Smooth muscle cell (in vitro differentiated cells): ENCODE data around the gene MCM3. TPM values are rescaled to one million over a fixed set of nuclear protein-coding genes. Genes with fewer than 3 reads are reported as not detected.
A peak's percentile ranks its signal among the peaks of the same experiment; 100 is the strongest.

ENCODE experiments used
- DNase-seq: peaks from one replicate; lab custom pipeline; 2025; ENCODE audit not compliant: unreplicated experiment; lab: John Stamatoyannopoulos, UW
- H2AFZ ChIP-seq: fragments of 200-600 bp; sonication (generic); 2 replicates; pipeline ENCODE4 v1.6.0; 2016; ENCODE audit warnings: antibody characterized with exemption, low read depth, mild to moderate bottlenecking
- H3F3A ChIP-seq: fragments of 200-600 bp; sonication (generic); 2 replicates; pipeline ENCODE4 v1.6.0; 2017; ENCODE audit warnings: antibody characterized with exemption, low read depth
- H3K27ac ChIP-seq: fragments of 200-600 bp; sonication (generic); 2 replicates; pipeline ENCODE4 v1.5.1; 2016; ENCODE audit warnings: low read depth, mild to moderate bottlenecking
- H3K27me3 ChIP-seq: fragments of 200-600 bp; sonication (generic); 2 replicates; pipeline ENCODE4 v1.6.1; 2016; ENCODE audit warnings: low read depth, mild to moderate bottlenecking
- H3K36me3 ChIP-seq: fragments of 200-600 bp; sonication (generic); 2 replicates; pipeline ENCODE4 v1.5.1; 2016; ENCODE audit warnings: low read depth
- H3K4me1 ChIP-seq: fragments of 200-600 bp; sonication (generic); 2 replicates; pipeline ENCODE4 v1.5.1; 2016; ENCODE audit warnings: low read depth
- H3K4me2 ChIP-seq: fragments of 200-600 bp; sonication (generic); 2 replicates; pipeline ENCODE4 v1.6.0; 2016; ENCODE audit warnings: mild to moderate bottlenecking
- H3K4me3 ChIP-seq: fragments of 200-600 bp; sonication (generic); 2 replicates; pipeline ENCODE4 v1.5.1; 2016; ENCODE audit warnings: mild to moderate bottlenecking
- H3K79me2 ChIP-seq: fragments of 200-600 bp; sonication (generic); 2 replicates; pipeline ENCODE4 v1.6.0; 2016; ENCODE audit warnings: low read depth, mild to moderate bottlenecking
- H3K9ac ChIP-seq: fragments of 200-600 bp; sonication (generic); 2 replicates; pipeline ENCODE4 v1.6.0; 2016; ENCODE audit warnings: low read depth
- H3K9me3 ChIP-seq: fragments of 200-600 bp; sonication (generic); replicated peaks from 2 replicates; pipeline ENCODE4 v1.5.1; 2016; ENCODE audit warnings: low read depth
- H4K20me1 ChIP-seq: fragments of 200-600 bp; sonication (generic); 2 replicates; pipeline ENCODE4 v1.6.0; 2016; ENCODE audit warnings: low read depth
- WGBS: methylation state at CpG from one replicate; pipeline ENCODE4 v1.1.7; 2016; ENCODE audit warnings: low lambda C conversion rate; 5-methylcytosine and 5-hydroxymethylcytosine counted together
- polyA plus RNA-seq: library from polyadenylated mRNA; unstranded; fragments of >200 nt; fragmentation: Nextera tagmentation; extraction: Ambion mirVana; gene quantifications from 2 replicates; pipeline ENCODE4 v1.2.1, GENCODE V29; 2016
- total RNA-seq: library from RNA; depleted of rRNA; stranded (reverse); fragments of >200 nt; gene quantifications from 2 replicates; pipeline ENCODE4 v1.2.3, GENCODE V29; 2014
- TF ChIP-seq, protein P1 (sequence below): fragments of 200-600 bp; sonication (generic); IDR thresholded peaks from 2 replicates; pipeline ENCODE4 v1.5.1; 2017; ENCODE audit warnings: borderline replicate concordance, mild to moderate bottlenecking, antibody characterized with exemption; ENCODE audit not compliant: insufficient read depth, poor library complexity, severe bottlenecking

Gene MCM3
- total and polyA plus RNA-seq, 2 experiments from 2014 or later, result 32.2 to 33.9 TPM

DNA sequence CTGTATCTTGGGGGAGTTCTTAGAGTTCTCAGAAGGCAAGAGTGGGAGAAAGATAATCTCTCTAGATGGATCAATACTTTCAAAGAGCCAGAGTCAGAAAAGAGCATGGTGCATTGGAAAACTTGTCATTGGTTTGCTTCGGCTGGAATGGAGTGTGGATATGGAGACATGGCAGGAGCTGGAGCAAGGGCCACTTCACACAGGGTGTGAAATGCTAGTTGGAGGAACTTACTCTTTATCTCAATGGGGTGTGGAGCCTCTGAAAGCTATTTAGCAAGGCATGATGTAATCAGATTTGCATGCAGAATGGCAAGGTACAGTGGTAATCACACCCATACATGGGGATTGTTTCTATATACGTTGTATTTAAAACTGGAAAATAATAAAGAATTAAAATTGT lies 45.9 kb upstream of the MCM3 start:
- Histone ChIP-seq H3K4me2 (no peak overlapping the region), H3F3A (no peaks in the 10 kb centered on the region), H3K27me3 (no peaks in the 10 kb centered on the region), H3K9ac (no peak overlapping the region), H3K4me3 (no peak overlapping the region), H4K20me1 (no peaks in the 10 kb centered on the region), H3K4me1 (peaks cover 18% of the 10 kb centered on the region), H3K36me3 (no peaks in the 10 kb centered on the region), H3K79me2 (no peaks in the 10 kb centered on the region), H3K9me3 (no peaks in the 10 kb centered on the region), H2AFZ (no peak overlapping the region), H3K27ac (no peak overlapping the region)
- no peak for DNase-seq
- TF ChIP-seq, protein P1, sequence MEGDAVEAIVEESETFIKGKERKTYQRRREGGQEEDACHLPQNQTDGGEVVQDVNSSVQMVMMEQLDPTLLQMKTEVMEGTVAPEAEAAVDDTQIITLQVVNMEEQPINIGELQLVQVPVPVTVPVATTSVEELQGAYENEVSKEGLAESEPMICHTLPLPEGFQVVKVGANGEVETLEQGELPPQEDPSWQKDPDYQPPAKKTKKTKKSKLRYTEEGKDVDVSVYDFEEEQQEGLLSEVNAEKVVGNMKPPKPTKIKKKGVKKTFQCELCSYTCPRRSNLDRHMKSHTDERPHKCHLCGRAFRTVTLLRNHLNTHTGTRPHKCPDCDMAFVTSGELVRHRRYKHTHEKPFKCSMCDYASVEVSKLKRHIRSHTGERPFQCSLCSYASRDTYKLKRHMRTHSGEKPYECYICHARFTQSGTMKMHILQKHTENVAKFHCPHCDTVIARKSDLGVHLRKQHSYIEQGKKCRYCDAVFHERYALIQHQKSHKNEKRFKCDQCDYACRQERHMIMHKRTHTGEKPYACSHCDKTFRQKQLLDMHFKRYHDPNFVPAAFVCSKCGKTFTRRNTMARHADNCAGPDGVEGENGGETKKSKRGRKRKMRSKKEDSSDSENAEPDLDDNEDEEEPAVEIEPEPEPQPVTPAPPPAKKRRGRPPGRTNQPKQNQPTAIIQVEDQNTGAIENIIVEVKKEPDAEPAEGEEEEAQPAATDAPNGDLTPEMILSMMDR, result no peak
- WGBS, result 63% methylated on average over 2 of the region's 2 CpGs

DNA sequence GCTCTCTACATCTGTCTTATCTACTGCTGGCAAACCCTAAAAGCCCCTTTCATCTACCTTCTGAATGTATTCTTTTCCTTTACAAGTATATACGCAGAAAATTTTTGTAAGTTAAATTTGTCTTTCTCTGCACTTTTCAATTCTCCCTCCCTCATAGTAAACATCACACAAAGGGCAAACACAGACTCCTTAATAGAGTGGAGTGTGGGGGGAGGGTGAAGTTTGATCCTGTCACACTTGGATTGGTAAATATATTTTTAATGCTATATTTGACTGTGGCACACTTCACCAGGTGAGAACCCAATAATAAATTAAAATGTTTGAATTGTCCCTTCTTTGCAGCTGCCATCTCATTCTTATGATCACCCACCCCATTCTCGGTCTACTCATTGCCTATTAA lies 44.2 kb upstream of the MCM3 start:
- peaks cover 18% of the 10 kb centered on the region for H3K4me1 ChIP-seq
- H3K9ac ChIP-seq, result no peak overlapping the region
- H3K79me2 ChIP-seq, result no peaks in the 10 kb centered on the region
- H3K4me3 ChIP-seq, result no peak overlapping the region
- no peaks in the 10 kb centered on the region for H3K36me3 ChIP-seq
- H3F3A ChIP-seq, result no peaks in the 10 kb centered on the region
- no peak overlapping the region for H3K4me2 ChIP-seq
- no peak overlapping the region for H3K27ac ChIP-seq
- TF ChIP-seq, protein P1, result no peak
- no peaks in the 10 kb centered on the region for H4K20me1 ChIP-seq
- no peak overlapping the region for H2AFZ ChIP-seq
- 89% methylated on average over 2 of the region's 2 CpGs for WGBS
- no peaks in the 10 kb centered on the region for H3K27me3 ChIP-seq
- H3K9me3 ChIP-seq, result no peaks in the 10 kb centered on the region
- no peak for DNase-seq

DNA sequence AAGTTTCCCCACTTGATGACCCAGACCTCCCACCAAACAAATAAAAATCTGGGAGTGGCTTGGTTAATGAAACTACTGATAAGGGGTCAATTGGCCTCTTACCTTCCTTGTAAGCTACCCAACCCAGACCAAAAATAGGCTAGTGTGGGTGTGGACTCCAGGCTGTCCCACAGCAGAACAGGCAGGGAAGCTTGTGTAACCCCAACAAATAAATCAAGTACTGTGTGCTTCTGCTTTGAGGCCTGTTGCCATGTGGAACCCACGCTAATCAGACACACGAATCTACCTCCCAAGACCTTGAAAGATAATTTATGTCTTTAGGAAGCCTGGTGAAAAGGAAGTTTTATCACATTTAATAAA lies 43.7 kb upstream of the MCM3 start:
- H3F3A ChIP-seq, result no peaks in the 10 kb centered on the region
- H3K4me1 ChIP-seq, result peaks cover 18% of the 10 kb centered on the region
- H3K4me2 ChIP-seq, result no peak overlapping the region
- TF ChIP-seq, protein P1, result no peak
- H2AFZ ChIP-seq, result no peak overlapping the region
- H4K20me1 ChIP-seq, result no peaks in the 10 kb centered on the region
- H3K9me3 ChIP-seq, result no peaks in the 10 kb centered on the region
- 69% methylated on average over 2 of the region's 2 CpGs for WGBS
- H3K36me3 ChIP-seq, result no peaks in the 10 kb centered on the region
- H3K4me3 ChIP-seq, result no peak overlapping the region
- H3K27ac ChIP-seq, result no peak overlapping the region
- no peaks in the 10 kb centered on the region for H3K27me3 ChIP-seq
- H3K79me2 ChIP-seq, result no peaks in the 10 kb centered on the region
- no peak for DNase-seq
- no peak overlapping the region for H3K9ac ChIP-seq

DNA sequence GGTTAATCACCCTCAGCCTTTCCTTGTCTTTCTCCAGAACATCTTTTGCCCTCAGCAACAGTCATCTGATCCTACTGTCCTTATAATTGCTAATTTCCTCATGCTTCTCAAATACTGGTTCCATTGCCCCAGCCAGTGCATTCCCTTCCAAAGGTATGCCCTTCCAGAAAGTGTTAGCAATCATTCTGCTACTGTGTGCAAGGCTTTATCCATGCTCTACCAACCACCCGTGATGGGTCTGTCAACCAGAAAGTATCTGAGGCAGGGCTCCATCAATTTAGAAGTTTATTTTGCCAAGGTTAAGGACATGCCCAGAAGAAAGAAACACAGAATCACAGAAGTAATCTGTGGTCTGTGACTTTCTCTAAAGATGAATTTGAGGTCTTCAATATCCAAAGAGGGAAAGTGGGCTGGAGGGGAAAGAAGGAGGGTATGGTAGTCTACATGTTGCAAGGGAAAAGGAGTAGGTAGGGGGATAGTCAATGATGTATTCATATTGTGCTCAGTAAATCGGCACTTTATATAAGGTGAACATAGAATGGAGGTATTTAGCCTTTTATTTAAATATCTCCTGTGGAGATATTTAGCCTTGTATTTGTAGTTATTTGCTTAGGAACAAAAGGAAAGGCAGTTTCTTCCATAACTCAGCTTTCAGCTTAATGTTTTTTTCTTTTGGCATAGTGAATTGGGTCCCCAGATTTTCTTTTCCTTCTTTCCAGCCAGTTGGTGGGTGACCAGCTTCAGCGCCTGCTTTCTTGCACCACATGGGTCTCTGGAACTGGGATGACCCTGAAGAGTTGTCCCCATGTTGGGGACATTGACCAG lies 42.2 kb upstream of the MCM3 start:
- Histone ChIP-seq H3K36me3 (no peaks in the 10 kb centered on the region), H3K27ac (no peak overlapping the region), H3K79me2 (no peaks in the 10 kb centered on the region), H2AFZ (peak overlapping the region; percentile 72), H3K4me1 (peaks cover 14% of the 10 kb centered on the region), H3K9ac (no peak overlapping the region), H3K4me2 (no peak overlapping the region), H4K20me1 (no peaks in the 10 kb centered on the region), H3F3A (no peaks in the 10 kb centered on the region), H3K27me3 (no peaks in the 10 kb centered on the region), H3K9me3 (no peaks in the 10 kb centered on the region), H3K4me3 (no peak overlapping the region)
- TF ChIP-seq, protein P1, result no peak
- 87% methylated on average over 3 of the region's 3 CpGs for WGBS
- DNase-seq, result no peak
